K562 (cell line): ENCODE results near the gene HSF2. TPM values are rescaled to one million over a fixed set of nuclear protein-coding genes. Genes with fewer than 3 reads are reported as not detected.

Experiments
- ATF3 ChIP-seq, 2 experiments: fragments of 450-650 bp in 1 of 2; sonication (generic) in 1 of 2; formaldehyde crosslinking in 1 of 2; IDR thresholded peaks in 1 of 2; conservative IDR thresholded peaks in 1 of 2; 2 replicates each; pipeline versions ENCODE4 v1.6.1 to v1.8.1; 2016 to 2023; ENCODE audit warnings: mild to moderate bottlenecking in 2 of 2, moderate library complexity in 2 of 2, inconsistent platforms in 1 of 2, missing genetic modification reagents in 1 of 2
- BACH1 ChIP-seq: fragments of 200-800 bp; sonication (Bioruptor generic); IDR thresholded peaks from 2 replicates; pipeline ENCODE4 v1.6.1; 2016; ENCODE audit warnings: missing genetic modification characterization, missing compliant biosample characterization
- DACH1 ChIP-seq: fragments of 450-650 bp; IDR thresholded peaks from 2 replicates; pipeline ENCODE4 v1.6.1; 2018; ENCODE audit not compliant: partially characterized antibody
- E2F8 ChIP-seq: fragments of 450-650 bp; IDR thresholded peaks from 2 replicates; pipeline ENCODE4 v1.7.1; 2018; ENCODE audit warnings: mild to moderate bottlenecking, low read depth; ENCODE audit not compliant: partially characterized antibody
- ELF2 ChIP-seq: fragments of 250-450 bp; sonication (Bioruptor Pico); IDR thresholded peaks from 2 replicates; pipeline ENCODE4 v1.5.0; 2021; ENCODE audit warnings: mild to moderate bottlenecking
- EWSR1 ChIP-seq: fragments of 450-650 bp; IDR thresholded peaks from 2 replicates; pipeline ENCODE4 v1.6.1; 2018; ENCODE audit warnings: borderline replicate concordance, mild to moderate bottlenecking, low read depth, moderate library complexity; ENCODE audit not compliant: partially characterized antibody
- PKNOX1 ChIP-seq: fragments of 450-650 bp; IDR thresholded peaks from 2 replicates; pipeline ENCODE4 v1.6.1; 2016
- POLR2AphosphoS5 ChIP-seq: IDR thresholded peaks from 2 replicates; pipeline ENCODE4 v1.6.1; 2011; ENCODE audit warnings: mild to moderate bottlenecking, low read depth, low read length, moderate library complexity; ENCODE audit not compliant: control insufficient read depth, insufficient read depth
- SIN3A ChIP-seq, 2 experiments: fragments of 150-350 bp in 1 of 2; IDR thresholded peaks; 2 replicates each; pipeline ENCODE4 v1.6.1; 2011 to 2016; ENCODE audit warnings: borderline replicate concordance in 2 of 2, low read depth in 2 of 2, low read length in 2 of 2, mild to moderate bottlenecking in 2 of 2, moderate library complexity in 2 of 2; ENCODE audit not compliant: control insufficient read depth in 1 of 2
- SMARCA4 ChIP-seq: fragments of 450-650 bp; IDR thresholded peaks from 2 replicates; pipeline ENCODE4 v1.6.1; 2016
- SOX6 ChIP-seq: fragments of 450-650 bp; IDR thresholded peaks from 2 replicates; pipeline ENCODE4 v1.6.1; 2014; ENCODE audit warnings: mild to moderate bottlenecking
- TEAD1 ChIP-seq, 2 experiments: fragments of 450-650 bp in 1 of 2; sonication (generic) in 1 of 2; formaldehyde crosslinking; IDR thresholded peaks; 2 replicates each; pipeline versions ENCODE4 v1.4.0 to v1.8.0; 2020 to 2022; ENCODE audit warnings: mild to moderate bottlenecking in 2 of 2, missing genetic modification reagents in 1 of 2
- THAP12 ChIP-seq: fragments of 250-450 bp; sonication (Bioruptor Pico); IDR thresholded peaks from 2 replicates; pipeline ENCODE4 v1.9.0; 2021; ENCODE audit warnings: mild to moderate bottlenecking, inconsistent platforms
- ZBTB2 ChIP-seq: fragments of 450-650 bp; IDR thresholded peaks from 2 replicates; pipeline ENCODE4 v1.6.1; 2016; ENCODE audit warnings: antibody characterized with exemption
- ZNF263 ChIP-seq: sonication (generic); formaldehyde crosslinking; IDR thresholded peaks from 2 replicates; pipeline ENCODE4 v1.8.0; 2022; ENCODE audit warnings: mild to moderate bottlenecking, missing genetic modification reagents, borderline replicate concordance
- polyA plus RNA-seq, 8 experiments: library from polyadenylated mRNA; depleted of rRNA in 4 of 8; stranded (reverse) in 5 of 8; unstranded in 3 of 8; fragments of >200 nt; fragmentation: Nextera tagmentation in 2 of 8; fragmentation: Illumina TruSeq in 1 of 8; extraction: Ambion mirVana in 2 of 8; extraction: Trizol in 1 of 8; gene quantifications; 2 replicates each; pipeline versions ENCODE4 v1.2.1 to v1.2.3, GENCODE V29; 2011 to 2014; ENCODE audit warnings: inconsistent platforms in 1 of 8, missing spikeins in 1 of 8
- total RNA-seq, 7 experiments: library from RNA; depleted of rRNA in 6 of 7; stranded (reverse); fragments of >200 nt in 6 of 7; fragmentation: Illumina TruSeq in 2 of 7; extraction: Trizol in 2 of 7; gene quantifications; 2 replicates each; pipeline versions ENCODE4 v1.2.1 to v1.2.3, GENCODE V29; 2011 to 2021; ENCODE audit warnings: low replicate concordance in 1 of 7

The HSF2 gene
- total and polyA plus RNA-seq, 9 of the 15 experiments (the other 6 are each of a cell fraction or from before 2014, with no cell fraction given) = 19.1 to 73.1 (median 29.2) TPM

- TF ChIP-seq DACH1 (no peak), POLR2AphosphoS5 (peak; percentile 92), PKNOX1 (peak; percentile 87), TEAD1 (CRISPR knock-in tag; IDR thresholded peaks at IDR 0.05) (peak in 1 of 2 experiments; percentile 79; a peak in 2 of 4 replicates), BACH1 (no peak), SIN3A (IDR thresholded peaks at IDR 0.05; ENCODE audit: borderline replicate concordance in 2 of 2, control insufficient read depth in 1 of 2, low read depth in 2 of 2, low read length in 2 of 2) (peak; percentile 23 to 72; a peak in 1 of 4 replicates), ZBTB2 (peak; percentile 99), THAP12 (CRISPR knock-in tag) (peak; percentile 50; the same call in 1 of the 2 replicates), ELF2 (CRISPR knock-in tag) (no peak), SMARCA4 (0 out of 2 replicates have a peak, but pooled peaks have one; percentile 21), EWSR1 (no peak), SOX6 (0 out of 2 replicates have a peak, but pooled peaks have one; percentile 11), E2F8 (no peak), ZNF263 (CRISPR knock-in tag) (peak; percentile 32; the same call in 1 of the 2 replicates), ATF3 (IDR thresholded peaks at IDR 0.05) (no peak; the same call in 1 of the 2 replicates), ATF3 (CRISPR knock-in tag; conservative IDR thresholded peaks at IDR 0.05) (0 out of 2 replicates have a peak, but pooled peaks have one; percentile 50)
Measured at GRCh38 chr6:122471107-122472021, 71.9 kb downstream of the HSF2 start, which contains the start of gene SERINC1 (continued).
